ENCODE results near the gene HMGB3. TPM values are rescaled to one million over a fixed set of nuclear protein-coding genes. Genes with fewer than 3 reads are reported as not detected.
"Not testable (repeated sequence)": the region's sequence is repeated elsewhere in the genome, so short reads cannot be mapped to it uniquely, and the experiment has no call there.

The HMGB3 gene
- total RNA-seq, 1 experiment from 2014 or later = 198 TPM

DNA sequence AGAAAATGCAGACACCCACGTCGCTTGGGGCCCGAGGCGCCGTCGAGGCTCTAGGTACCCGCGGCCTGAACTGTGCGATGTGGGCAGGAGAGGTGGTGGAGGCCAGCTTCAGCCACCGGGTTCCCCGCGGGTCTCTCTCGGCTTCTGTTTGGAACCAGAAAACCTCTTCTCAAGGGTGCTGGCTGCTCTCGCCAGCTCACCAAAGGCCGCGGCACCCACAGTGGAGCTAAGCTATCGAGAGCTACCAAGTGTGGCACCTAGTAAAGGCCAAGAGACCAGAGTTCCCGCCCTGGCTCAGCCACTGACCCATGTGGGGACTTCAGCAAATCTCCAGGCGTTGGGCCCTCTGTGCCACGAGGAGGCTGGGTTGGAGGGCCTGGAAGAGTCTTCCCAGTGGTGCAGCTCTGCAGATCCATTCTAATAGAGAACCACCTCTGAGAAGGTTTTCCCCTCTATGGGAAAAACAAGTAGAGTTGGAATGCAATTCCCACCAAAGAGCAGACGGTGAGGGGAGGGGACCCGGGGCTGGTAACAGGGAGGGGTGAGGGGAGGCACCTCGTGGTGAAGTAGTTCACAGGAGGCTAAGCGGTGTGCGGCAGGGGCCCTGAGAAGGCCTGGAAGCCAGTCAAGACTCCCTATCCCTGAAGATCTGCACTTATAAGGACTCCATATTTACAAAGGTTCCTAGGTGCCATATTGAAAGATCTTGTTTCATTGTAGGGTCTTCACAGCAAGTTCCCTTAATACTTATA lies 5.5 kb upstream of the HMGB3 start:
- DNase-seq (ENCODE audit: low spot score) = no peak

DNA sequence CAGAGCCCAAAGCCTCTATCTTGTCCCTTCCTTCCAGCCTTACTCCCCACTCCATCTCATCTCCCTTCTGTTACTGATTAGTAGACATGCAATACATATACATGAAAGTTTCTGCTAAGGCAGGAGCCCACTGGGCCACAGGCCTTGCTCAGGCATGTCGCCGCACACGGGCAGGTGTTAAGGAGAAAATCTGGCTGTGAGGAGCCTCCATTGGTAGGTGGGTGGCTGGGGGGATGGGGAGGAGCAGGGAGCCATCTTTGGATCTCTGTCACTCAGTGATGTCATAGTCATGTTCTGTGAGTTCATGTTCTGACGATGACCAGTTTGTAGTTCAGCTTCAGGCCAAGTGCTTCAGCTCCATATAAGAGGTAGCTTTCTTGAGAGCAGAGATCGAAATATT lies 2.9 kb upstream of the HMGB3 start:
- no peak for DNase-seq (ENCODE audit: low spot score)

- no peak for DNase-seq (ENCODE audit: low spot score)
These were observed 2.4 kb upstream of the HMGB3 start for GRCh38 chrX:150980711-150981110.

DNA sequence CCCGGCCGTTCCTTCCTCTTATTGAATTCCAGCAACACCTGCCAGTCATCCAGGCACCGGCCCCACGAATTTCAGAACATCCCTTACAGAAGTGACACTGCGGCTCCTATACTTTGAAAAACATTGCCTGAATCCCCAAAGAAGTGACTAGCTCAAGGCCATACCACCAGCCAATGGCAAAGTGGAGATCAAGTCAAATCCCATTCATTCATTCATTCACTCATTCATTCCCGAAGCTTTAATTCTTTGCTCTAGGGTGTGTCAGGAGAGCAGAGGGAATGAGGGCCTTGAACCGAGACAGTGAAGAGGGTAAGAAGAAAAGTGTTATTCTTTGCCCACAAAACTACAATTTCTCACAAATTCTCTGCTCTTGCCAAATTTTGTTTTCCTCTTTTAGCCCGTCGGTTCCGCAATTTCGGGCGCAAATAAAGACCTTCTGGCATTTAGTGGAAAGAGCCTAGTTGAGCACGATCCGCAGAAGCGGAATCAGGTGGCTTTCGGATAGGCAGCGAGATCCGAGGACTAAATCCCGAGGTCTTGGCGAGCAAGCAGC lies 824 bp upstream of the HMGB3 start:
- no peak for DNase-seq (ENCODE audit: low spot score)

DNA sequence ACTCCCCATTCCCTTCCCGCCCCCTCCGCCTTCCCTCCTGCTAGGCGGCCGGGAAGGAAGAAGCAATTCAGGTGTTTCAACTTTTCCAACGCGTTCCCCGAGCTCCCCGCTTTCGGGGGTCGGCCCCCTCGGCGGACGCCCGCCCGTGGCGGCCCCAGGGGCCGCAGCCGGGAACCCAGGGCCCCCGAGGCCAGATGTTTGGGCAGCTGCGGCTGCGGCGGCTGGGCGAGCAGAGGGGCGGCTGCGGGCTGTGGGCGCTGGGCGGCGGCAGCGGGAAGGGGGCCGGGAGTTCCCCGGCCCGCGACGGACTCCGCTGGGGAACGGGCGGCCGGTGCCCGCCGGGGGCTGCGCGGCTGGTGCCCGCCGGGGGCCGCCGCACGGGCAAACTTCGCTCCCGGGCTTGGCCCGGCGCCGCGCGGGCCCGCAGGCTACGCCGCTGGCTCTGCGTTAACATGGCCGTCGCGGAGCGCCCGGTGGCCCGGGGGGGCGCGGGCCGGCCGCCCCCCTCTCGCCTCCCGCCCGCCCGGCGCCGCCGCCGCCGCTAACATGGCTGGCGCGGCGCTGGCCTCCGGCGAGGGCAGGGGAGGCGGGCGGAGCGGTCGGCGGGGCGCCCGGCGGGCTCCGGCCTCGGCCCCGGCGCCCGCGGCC lies 510 bp downstream of the HMGB3 start:
- DNase-seq (ENCODE audit: low spot score) = no peak

GRCh38 chrX:150984169-150984824 lies 1.2 kb downstream of the HMGB3 start:
- no peak for DNase-seq (ENCODE audit: low spot score)

- not testable (repeated sequence) for DNase-seq (ENCODE audit: low spot score)
These were observed 4.6 kb downstream of the HMGB3 start for GRCh38 chrX:150987687-150988086.

DNA sequence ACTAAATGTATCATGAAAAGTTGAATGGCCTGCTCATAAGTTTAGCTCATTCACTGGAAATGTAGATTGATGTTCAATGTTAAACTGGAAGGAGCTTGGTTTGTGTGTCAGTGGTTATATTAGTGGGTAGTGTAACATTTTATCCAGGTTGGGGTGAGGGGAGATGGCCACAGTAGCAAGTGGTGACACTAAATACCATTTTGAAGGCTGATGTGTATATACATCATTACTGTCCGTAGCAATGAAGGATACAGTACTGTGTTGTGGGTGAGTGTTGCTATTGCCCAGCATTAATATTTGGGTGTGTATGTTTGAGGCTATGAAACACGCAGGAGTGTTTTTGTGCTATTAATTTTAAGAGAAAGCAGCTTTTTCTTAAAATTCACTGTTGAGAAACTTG lies 6.3 kb downstream of the HMGB3 start:
- DNase-seq (ENCODE audit: low spot score) = no peak

DNA sequence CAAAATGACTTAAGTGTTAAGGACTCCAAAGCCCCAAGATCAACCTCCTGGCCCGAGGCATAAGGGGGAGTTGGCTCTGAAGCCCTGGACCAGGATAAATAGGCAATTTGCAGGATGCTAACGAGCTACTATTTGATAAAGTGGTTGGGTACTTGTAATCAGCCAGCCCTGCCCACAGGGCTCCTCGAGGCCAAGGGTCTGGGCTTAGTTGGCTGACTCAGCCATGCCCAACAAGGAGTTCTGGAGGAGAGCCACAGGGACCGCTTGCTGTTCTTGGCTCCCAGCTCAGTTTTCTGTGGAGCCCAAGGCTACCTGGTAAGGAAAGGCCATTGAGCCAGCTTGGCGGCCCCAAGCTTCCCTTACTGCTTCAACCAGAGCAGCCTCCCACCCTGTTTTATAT lies 7.8 kb downstream of the HMGB3 start:
- peak; percentile 14 for DNase-seq (ENCODE audit: low spot score)

DNA sequence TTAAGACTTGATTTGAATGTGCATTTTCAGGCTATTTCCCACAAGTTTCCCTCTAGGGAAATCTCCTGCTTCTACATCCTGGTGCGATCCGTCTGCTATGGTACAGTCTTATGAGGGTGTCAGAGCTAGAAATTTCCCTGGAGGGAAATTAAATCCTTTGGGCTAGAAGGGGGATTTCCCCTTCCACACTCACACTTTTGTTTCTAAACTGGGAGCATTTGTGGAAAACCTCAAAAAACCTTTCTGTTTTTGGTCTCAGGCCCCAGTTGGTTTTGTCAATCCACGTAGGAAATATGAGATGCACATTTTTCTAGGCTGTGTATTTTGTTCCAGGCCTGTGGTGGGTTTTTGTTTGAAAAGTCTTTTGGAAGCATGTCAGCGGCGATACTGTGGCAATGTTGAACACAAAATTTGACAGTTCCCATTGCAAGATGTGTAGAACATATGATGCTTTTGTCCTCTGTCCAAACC lies 17.8 kb downstream of the HMGB3 start:
- no peak for DNase-seq (ENCODE audit: low spot score)

- DNase-seq (ENCODE audit: low spot score) = no peak
These were observed 20.9 kb downstream of the HMGB3 start for GRCh38 chrX:151004085-151004484.

GRCh38 chrX:151006410-151007109 lies 23.4 kb downstream of the HMGB3 start:
- DNase-seq (ENCODE audit: low spot score) = no peak

DNA sequence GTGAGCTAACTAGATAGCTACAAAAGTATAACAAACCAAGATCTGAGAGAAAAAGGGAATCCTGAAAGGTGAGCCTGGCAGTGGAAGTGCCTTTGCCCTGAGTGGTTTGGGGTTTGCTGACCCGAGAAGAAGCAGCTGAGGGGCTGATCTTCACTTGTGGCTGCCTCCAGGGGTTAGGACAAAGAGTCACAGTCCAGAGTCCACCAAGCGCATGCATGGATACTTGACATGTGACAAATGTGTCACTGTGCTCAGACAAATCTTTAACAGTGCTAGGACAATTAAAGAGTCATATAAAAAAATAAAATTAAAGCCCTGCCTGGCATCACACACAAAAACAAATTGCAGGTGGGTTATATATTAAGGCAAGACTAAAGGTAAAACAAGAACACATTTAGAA lies 26.4 kb downstream of the HMGB3 start:
- DNase-seq (ENCODE audit: low spot score) = no peak

GRCh38 chrX:151013164-151013743 lies 30.1 kb downstream of the HMGB3 start:
- DNase-seq (ENCODE audit: low spot score) = no peak

DNA sequence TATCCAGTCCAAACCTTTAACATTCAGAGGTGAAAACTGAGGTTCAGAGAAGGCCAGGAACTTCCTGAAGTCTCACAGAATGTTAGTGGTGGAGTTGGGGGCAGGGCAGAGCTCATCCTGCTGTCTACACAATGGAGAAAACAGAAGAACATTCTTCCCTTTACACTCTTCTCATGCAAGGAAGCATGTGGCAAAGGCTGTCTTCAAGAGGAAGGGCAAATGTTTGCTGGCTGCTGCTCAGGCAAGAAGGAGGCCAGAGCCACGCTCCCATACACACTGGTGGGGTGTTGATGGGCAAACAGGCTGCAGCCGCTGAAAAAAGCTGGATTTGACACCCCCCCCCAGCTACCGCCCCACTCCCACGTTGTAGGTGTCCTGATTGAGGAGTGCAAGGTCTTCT lies 32.5 kb downstream of the HMGB3 start:
- DNase-seq (ENCODE audit: low spot score) = no peak

DNA sequence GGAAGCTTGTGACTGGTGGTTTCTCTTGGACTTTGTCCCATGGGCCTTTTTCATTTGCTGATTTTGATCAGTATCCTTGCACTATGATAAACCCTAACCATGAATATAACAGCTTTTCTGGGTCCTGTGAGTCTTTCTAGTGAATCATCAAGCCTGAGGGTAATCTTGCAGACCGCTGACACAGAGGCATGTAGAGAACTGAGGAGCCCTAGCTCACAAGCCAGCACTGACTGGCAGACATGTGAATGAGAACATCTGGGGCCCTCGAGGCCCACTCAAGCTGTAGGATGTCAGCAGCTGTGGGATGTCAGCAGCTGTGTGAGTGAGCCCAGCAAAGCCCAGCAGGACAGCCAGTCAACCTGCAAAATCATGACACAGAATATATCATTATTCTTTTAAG lies 36.7 kb downstream of the HMGB3 start:
- peak; percentile 18 for DNase-seq (ENCODE audit: low spot score)

DNA sequence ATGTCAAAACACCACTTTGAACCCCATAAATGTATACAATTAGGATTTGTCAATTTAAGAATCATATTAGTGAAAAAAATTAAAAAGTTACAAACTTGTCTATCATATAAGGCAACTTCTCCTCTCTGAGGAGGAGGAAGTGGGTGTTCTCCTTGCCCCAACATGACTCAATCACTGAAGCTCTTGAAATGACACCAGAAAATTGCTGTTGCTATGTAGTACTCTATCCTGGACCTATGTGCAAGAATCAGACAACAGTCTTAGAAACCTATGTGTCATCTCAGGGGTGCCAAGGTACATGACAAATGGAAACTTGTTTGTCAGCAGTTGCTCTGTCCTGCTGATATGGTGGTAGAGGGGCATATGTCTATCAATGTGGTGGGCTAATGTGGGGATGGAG lies 47.7 kb downstream of the HMGB3 start:
- DNase-seq (ENCODE audit: low spot score) = no peak

GRCh38 chrX:151031391-151031975 lies 48.3 kb downstream of the HMGB3 start:
- DNase-seq (ENCODE audit: low spot score) = no peak

- no peak for DNase-seq (ENCODE audit: low spot score)
These were observed 56.2 kb downstream of the HMGB3 start for GRCh38 chrX:151039351-151039750.
